ENCODE data around the gene TMEM38A. TPM values are rescaled to one million over a fixed set of nuclear protein-coding genes. Genes with fewer than 3 reads are reported as not detected.

The TMEM38A gene
- total and polyA plus RNA-seq, 3 donors from 2014 or later = 12.5 to 18.8 (median 17.7) TPM

DNA sequence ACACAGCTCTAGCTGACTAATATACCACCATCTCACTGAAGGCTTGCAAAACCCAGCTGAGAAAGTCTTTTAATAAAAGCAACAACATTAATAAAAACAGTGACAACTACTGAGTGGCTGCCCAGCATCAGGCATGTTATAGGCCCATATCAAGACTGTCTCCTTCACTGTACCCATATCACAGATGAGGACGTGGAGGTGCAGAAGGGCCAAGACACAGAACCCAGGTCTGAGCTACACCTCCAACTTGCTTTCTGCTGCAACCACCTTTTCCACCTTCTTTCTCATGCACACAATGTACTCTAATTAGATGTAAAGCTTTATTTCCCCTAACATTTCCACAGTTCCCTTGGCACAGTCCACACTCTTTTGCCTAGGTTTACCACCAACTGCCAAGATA lies 22.3 kb upstream of the TMEM38A start:
- no peaks in the 10 kb centered on the region for H3K9me3 ChIP-seq
- TF ChIP-seq CTCF (IDR thresholded peaks at IDR 0.05) = no peak
- no peak for TF ChIP-seq POLR2A (IDR thresholded peaks at IDR 0.05)
- no peak for DNase-seq
- H3K4me1 ChIP-seq = no peaks in the 10 kb centered on the region
- 89 to 97% methylated on average over 1 of the region's 1 CpG for WGBS, 2 donors
- H3K4me3 ChIP-seq = no peak overlapping the region
- no peaks in the 10 kb centered on the region for H3K36me3 ChIP-seq (ENCODE audit: low read depth, missing control alignments)
- H3K27ac ChIP-seq = no peak overlapping the region
- intact Hi-C loops (cut with DNase I; ENCODE audit: low total_unique reads) = no loop called here
- H3K27me3 ChIP-seq = no peaks in the 10 kb centered on the region

- Histone ChIP-seq H3K4me1 (no peaks in the 10 kb centered on the region), H3K9me3 (no peaks in the 10 kb centered on the region), H3K27ac (no peak overlapping the region), H3K27me3 (no peaks in the 10 kb centered on the region), H3K36me3 (ENCODE audit: low read depth, missing control alignments) (no peaks in the 10 kb centered on the region), H3K4me3 (no peak overlapping the region)
- 88 to 96% methylated on average over 1 of the region's 1 CpG for WGBS, 2 donors
- intact Hi-C loops (cut with DNase I; ENCODE audit: low total_unique reads) = no loop called here
- no peak for DNase-seq
- TF ChIP-seq POLR2A (IDR thresholded peaks at IDR 0.05) (no peak), CTCF (IDR thresholded peaks at IDR 0.05) (no peak)
Observed at GRCh38 chr19:16640951-16641350, 20.0 kb upstream of the TMEM38A start.

GRCh38 chr19:16641695-16642094 lies 19.2 kb upstream of the TMEM38A start:
- Histone ChIP-seq H3K4me3 (no peak overlapping the region), H3K27ac (no peak overlapping the region), H3K9me3 (no peaks in the 10 kb centered on the region), H3K4me1 (no peaks in the 10 kb centered on the region), H3K27me3 (no peaks in the 10 kb centered on the region), H3K36me3 (ENCODE audit: low read depth, missing control alignments) (no peaks in the 10 kb centered on the region)
- WGBS, 2 donors = 98 to 99% methylated on average over 10 of the region's 10 CpGs
- intact Hi-C loops (cut with DNase I; ENCODE audit: low total_unique reads) = no loop called here
- TF ChIP-seq POLR2A (IDR thresholded peaks at IDR 0.05) (no peak), CTCF (IDR thresholded peaks at IDR 0.05) (no peak)
- no peak for DNase-seq

- no peaks in the 10 kb centered on the region for H3K36me3 ChIP-seq (ENCODE audit: low read depth, missing control alignments)
- no peaks in the 10 kb centered on the region for H3K27me3 ChIP-seq
- no peak overlapping the region for H3K4me3 ChIP-seq
- H3K9me3 ChIP-seq = no peaks in the 10 kb centered on the region
- TF ChIP-seq CTCF (IDR thresholded peaks at IDR 0.05) = no peak
- TF ChIP-seq POLR2A (IDR thresholded peaks at IDR 0.05) = no peak
- no peak overlapping the region for H3K27ac ChIP-seq
- WGBS, 2 donors = 91% methylated on average over 9 of the region's 9 CpGs
- no peaks in the 10 kb centered on the region for H3K4me1 ChIP-seq
- intact Hi-C loops (cut with DNase I; ENCODE audit: low total_unique reads) = no loop called here
- DNase-seq = no peak
Observed at GRCh38 chr19:16645140-16645539, 15.8 kb upstream of the TMEM38A start.

DNA sequence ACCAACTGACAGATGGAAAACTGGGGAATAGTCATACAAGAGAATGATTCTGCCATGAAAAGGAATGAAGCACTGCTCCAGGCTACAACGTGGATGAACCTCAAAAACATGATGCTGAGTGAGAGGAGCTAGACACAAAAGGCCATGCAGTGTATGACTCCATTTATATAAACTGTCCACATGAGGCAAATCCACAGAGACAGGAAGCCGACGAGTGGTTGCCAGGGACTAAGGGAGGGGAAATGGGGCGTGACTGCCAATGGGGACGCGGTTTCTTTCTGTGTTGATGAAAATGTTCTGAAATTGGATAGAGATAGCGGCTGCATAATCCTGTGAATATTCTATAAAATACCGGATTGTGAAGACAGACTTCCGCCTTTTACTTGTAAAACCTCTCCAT lies 11.2 kb upstream of the TMEM38A start:
- TF ChIP-seq CTCF (IDR thresholded peaks at IDR 0.05) = no peak
- no peak for TF ChIP-seq POLR2A (IDR thresholded peaks at IDR 0.05)
- Histone ChIP-seq H3K9me3 (no peaks in the 10 kb centered on the region), H3K27me3 (no peaks in the 10 kb centered on the region), H3K36me3 (ENCODE audit: low read depth, missing control alignments) (no peaks in the 10 kb centered on the region), H3K27ac (no peak overlapping the region), H3K4me3 (no peak overlapping the region), H3K4me1 (no peaks in the 10 kb centered on the region)
- 76 to 77% methylated on average over 9 of the region's 9 CpGs for WGBS, 2 donors
- DNase-seq = no peak
- intact Hi-C loops (cut with DNase I; ENCODE audit: low total_unique reads) = no loop called here

Measured in testis (tissue), 3 donors.